ENCODE results near the gene CHRNA7.
"Not testable (repeated sequence)": the region's sequence is repeated elsewhere in the genome, so short reads cannot be mapped to it uniquely, and the experiment has no call there.

Gene CHRNA7

DNA sequence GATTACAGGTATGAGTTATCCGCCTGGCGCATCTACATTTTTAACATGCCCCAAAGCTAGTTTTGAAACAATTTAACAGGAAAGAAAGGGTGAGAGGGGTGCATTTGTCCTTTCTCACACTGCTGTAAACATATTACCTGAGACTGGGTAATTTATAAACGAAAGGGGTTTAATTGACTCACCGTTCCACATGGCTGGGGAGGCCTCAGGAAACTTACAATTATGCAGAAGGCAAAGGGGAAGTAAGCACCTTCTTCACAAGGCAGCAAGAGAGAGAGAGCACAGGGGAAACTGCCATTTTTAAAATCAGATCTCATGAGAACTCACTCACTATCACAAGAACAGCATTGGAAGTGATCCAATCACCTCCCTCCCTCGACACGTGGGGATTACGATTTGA lies 165.9 kb downstream of the CHRNA7 start:
- not testable (repeated sequence) for DNase-seq

DNA sequence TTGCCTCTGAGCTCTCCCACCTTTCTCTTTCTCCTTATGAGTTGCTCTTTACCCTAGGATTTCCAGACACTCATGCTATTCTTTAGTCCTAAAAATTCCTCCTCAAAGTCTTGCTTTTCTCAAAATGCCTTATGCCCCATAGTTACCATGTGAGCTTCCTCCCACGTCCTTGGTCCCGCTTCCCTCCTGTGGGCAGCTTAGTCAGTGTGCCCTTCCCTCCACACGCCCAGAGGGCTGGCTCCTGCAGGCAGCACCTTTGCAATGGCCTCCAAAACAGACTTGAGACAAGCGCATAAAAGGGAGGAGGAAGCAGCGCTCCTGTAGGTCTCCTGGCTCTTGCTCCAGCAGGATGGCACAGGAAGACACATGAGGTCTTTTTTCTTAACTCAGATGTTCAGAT lies 168.6 kb downstream of the CHRNA7 start:
- not testable (repeated sequence) for DNase-seq

DNA sequence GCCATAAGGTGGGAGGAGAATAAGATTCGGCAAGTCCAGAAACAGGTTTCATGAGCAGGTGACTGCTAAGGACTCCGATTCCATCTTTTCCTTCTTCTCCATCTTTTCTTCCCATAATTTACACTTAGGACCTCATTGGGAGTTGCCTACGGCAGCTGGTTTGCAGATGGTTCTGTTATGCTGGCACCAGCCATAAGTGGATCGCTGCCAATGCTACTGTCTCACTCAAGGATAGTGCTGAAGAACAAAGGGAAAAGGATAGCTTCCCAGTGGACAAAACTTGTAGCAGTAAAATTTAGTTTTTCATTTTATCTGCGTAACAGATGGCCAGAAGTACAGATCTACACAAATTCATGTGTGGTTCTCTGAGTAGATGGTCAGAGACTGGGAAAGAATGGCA lies 178.8 kb downstream of the CHRNA7 start:
- DNase-seq: not testable (repeated sequence)

DNA sequence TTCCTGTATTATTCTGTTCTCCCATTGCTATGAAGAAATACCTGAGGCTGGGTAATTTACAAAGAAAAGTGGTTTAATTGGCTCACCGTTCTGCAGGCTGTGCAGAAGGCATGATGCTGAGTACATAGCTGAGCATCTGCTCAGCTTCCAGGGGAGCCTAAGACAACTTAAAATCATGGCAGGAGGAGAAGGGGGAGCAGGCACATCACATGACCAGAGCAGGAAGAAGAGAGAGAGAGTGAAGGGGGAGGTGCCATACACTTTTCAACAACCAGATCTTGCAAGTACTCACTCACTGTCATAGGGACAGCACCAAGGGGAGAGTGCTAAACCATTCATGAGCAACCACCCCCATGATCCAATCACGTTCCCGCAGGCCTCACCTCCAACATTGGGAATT lies 188.4 kb downstream of the CHRNA7 start:
- DNase-seq: no peak
